Thoracic aorta (tissue), 2 donors: Measurements from ENCODE around the gene GALR2. TPM values are rescaled to one million over a fixed set of nuclear protein-coding genes. Genes with fewer than 3 reads are reported as not detected.

Source experiments
- ATAC-seq: fragments of 150-250 bp; one replicate; pipeline ENCODE4 v1.8.0; 2017; ENCODE audit warnings: low read depth; ENCODE audit not compliant: insufficient number of reproducible peaks, low FRiP score
- DNase-seq: peaks from one replicate; pipeline ENCODE4 v3.0.0-alpha.2; 2020; ENCODE audit warnings: low spot score
- H3K27ac ChIP-seq, 2 donors: fragments of 200-600 bp; sonication (generic); 1 replicate in 1 of 2; 2 replicates in 1 of 2; pipeline ENCODE4 v1.5.1; 2016; ENCODE audit warnings: mild to moderate bottlenecking in 2 of 2, moderate library complexity in 2 of 2
- H3K27me3 ChIP-seq: fragments of 200-600 bp; sonication (generic); replicated peaks from 2 replicates; pipeline ENCODE4 v1.6.0; 2016; ENCODE audit warnings: mild to moderate bottlenecking; ENCODE audit not compliant: insufficient read depth
- H3K36me3 ChIP-seq: fragments of 200-600 bp; sonication (generic); one replicate; pipeline ENCODE4 v1.5.1; 2016
- H3K4me1 ChIP-seq, 2 donors: fragments of 200-600 bp; sonication (generic); 1 replicate in 1 of 2; 2 replicates in 1 of 2; pipeline versions ENCODE4 v1.5.1 to v1.6.0; 2016; ENCODE audit warnings: low read depth in 2 of 2, mild to moderate bottlenecking in 1 of 2; ENCODE audit not compliant: control insufficient read depth in 1 of 2
- H3K4me3 ChIP-seq: fragments of 200-600 bp; sonication (generic); 2 replicates; pipeline ENCODE4 v1.5.1; 2016; ENCODE audit warnings: mild to moderate bottlenecking
- H3K9me3 ChIP-seq: fragments of 200-600 bp; sonication (generic); 2 replicates; pipeline ENCODE4 v1.5.1; 2016
- total RNA-seq, 2 donors: library from RNA; depleted of rRNA; stranded (reverse); fragments of >200 nt; gene quantifications; one replicate each; pipeline versions ENCODE4 v1.1.0 to v1.2.3, GENCODE V29; 2016
- TF ChIP-seq, protein P1 (sequence below): fragments of 200-600 bp; sonication (generic); IDR thresholded peaks from one replicate; pipeline ENCODE4 v1.5.1; 2019; ENCODE audit warnings: antibody characterized with exemption

GALR2 gene
- total RNA-seq, 2 donors from 2014 or later, result 1.4 TPM; not detected in 1

DNA sequence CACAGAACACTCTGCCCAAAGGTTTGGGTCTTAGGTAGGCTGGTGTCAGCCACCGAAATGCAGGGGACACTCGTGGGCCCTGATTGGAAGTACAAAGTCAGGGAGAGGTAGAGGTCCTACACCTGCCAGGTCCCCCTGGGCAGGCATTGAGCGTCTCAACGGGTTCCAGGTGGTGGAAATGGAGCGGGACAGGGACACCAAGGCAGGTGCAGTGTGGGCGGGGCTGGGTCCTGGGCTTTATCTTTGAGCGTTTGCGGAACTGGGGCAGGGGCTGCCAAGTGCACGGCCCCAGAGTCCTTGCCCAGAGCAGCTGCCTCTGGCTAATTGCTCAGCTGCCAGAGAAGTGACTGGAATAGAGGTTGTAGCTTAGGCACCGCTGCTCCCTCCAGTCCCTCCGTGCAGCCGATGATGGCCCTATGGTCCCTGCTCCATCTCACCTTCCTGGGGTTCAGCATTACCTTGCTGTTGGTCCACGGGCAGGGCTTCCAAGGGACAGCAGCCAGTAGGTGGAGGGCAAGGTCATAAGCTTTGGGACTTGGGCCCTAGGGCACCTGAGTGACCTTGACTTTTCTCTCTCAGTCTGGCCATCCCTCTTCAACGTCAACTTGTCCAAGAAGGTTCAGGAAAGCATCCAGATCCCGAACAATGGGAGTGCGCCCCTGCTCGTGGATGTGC is 4.4 kb downstream of the GALR2 start, which contains the start of gene ZACN:
TSS of gene ZACN (plus strand) at position 323 of the 675 bp plus-strand sequence. CDS start at position 406, 83 bp downstream.
- Histone ChIP-seq H3K4me1 (peaks cover 7 to 34% of the 10 kb centered on the region in 2 donors), H3K4me3 (no peak within 1 kb of the TSS), H3K27ac (no peak within 1 kb of the TSS), H3K9me3 (no peaks in the 10 kb centered on the region), H3K27me3 (peaks cover 13% of the 10 kb centered on the region), H3K36me3 (no peaks in the 10 kb centered on the region)
- DNase-seq (no peak), ATAC-seq (no peak)
- TF ChIP-seq, protein P1, sequence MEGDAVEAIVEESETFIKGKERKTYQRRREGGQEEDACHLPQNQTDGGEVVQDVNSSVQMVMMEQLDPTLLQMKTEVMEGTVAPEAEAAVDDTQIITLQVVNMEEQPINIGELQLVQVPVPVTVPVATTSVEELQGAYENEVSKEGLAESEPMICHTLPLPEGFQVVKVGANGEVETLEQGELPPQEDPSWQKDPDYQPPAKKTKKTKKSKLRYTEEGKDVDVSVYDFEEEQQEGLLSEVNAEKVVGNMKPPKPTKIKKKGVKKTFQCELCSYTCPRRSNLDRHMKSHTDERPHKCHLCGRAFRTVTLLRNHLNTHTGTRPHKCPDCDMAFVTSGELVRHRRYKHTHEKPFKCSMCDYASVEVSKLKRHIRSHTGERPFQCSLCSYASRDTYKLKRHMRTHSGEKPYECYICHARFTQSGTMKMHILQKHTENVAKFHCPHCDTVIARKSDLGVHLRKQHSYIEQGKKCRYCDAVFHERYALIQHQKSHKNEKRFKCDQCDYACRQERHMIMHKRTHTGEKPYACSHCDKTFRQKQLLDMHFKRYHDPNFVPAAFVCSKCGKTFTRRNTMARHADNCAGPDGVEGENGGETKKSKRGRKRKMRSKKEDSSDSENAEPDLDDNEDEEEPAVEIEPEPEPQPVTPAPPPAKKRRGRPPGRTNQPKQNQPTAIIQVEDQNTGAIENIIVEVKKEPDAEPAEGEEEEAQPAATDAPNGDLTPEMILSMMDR, result no peak

DNA sequence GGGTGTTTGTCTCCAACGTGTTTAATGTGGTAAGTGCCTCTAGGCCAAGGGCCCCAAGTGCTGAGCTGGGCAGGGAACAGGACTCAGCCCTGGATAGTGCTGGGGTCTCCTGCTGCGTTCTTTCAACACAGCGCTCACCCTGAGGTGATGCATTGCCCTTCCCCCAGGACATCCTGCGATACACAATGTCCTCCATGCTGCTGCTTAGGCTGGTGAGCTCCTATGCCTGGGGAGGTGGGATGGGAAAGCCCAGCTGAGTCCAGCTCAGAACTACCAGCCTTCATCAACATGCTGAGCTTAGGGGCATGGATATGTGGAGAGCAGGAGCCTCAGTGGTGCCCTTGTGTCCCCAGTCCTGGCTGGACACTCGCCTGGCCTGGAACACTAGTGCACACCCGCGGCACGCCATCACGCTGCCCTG is 5.0 kb downstream of the GALR2 start:
- TF ChIP-seq, protein P1, result no peak
- peaks cover 8% of the 10 kb centered on the region for H3K27me3 ChIP-seq
- ATAC-seq, result no peak

DNA sequence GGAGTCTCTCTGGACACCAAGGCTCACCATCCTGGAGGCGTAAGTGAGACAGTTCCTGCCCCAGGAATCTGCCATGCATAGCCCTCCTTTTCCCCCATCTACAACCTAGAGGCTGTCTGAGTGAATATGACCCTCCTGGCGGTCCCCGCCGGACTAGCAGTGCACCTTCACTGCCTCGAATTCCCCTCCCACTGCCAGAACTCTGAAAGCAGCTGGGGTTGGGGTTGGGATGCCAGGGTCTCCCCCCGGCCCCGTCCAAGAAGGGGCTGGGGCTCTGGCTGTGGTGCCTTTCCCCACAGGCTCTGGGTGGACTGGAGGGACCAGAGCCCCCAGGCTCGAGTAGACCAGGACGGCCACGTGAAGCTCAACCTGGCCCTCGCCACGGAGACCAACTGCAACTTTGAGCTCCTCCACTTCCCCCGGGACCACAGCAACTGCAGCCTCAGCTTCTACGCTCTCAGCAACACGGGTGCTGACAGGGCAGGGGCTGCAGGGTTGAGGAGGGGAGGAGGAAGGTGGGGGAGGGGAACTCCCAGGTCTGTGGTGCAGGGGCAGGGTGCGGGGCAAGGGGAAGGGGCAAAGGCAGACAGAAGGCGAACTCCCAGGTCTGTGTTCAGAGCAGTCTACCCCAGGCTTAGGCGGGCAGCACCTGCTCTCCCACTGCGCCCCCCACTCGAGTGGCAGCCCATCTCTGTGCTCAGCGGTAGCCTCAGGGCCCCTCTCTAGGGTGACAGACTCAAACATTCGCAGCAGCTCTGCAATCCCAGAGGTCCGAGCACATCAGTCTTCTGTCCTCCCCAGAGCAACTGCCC is 5.6 kb downstream of the GALR2 start:
- peaks cover 8% of the 10 kb centered on the region for H3K36me3 ChIP-seq
- TF ChIP-seq, protein P1, result no peak
- DNase-seq, result no peak
- no peaks in the 10 kb centered on the region for H3K9me3 ChIP-seq
- peaks cover 8% of the 10 kb centered on the region for H3K27me3 ChIP-seq
- H3K27ac ChIP-seq, result no peak overlapping the region
- no peak overlapping the region for H3K4me3 ChIP-seq
- ATAC-seq, result no peak
- peaks cover 6 to 22% of the 10 kb centered on the region in 2 donors for H3K4me1 ChIP-seq

More for the DNA sequence above, 5.0 kb downstream of the GALR2 start:
- no peak overlapping the region for H3K4me3 ChIP-seq
- H3K27ac ChIP-seq, result no peak overlapping the region
- peaks cover 2% of the 10 kb centered on the region for H3K36me3 ChIP-seq
- no peaks in the 10 kb centered on the region for H3K9me3 ChIP-seq
- peaks cover 7 to 28% of the 10 kb centered on the region in 2 donors for H3K4me1 ChIP-seq
- DNase-seq, result no peak

DNA sequence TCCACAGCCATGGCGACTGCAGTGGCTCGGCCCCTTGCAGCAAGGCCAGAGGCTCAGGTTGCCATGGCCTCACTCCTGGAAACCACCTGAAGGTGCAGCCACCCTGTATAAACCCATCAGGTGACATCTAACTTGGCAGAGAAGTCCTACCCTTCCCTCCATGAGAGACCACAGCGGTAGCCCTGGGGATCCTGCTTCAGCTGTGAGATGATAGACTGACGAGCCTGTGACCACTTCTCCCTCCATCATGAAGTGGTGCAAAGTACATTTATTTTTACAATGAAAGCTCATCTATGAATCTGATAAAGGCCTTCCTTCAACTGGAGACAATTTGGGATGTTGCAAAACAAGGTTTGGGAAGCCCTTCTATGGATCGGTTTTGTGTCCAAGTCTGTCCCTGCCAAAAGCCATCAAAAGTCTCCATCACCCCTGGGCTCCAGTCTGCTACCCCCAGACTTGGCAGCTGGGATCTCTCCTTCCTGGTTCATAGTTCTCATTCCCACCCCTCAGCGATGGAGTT is 6.2 kb downstream of the GALR2 start:
- H3K4me3 ChIP-seq, result no peak overlapping the region
- no peak overlapping the region for H3K27ac ChIP-seq
- H3K9me3 ChIP-seq, result no peaks in the 10 kb centered on the region
- H3K27me3 ChIP-seq, result peaks cover 4% of the 10 kb centered on the region
- TF ChIP-seq, protein P1, result no peak
- ATAC-seq, result no peak
- no peak for DNase-seq
- peaks cover 11% of the 10 kb centered on the region for H3K36me3 ChIP-seq
- peaks cover 0 to 15% of the 10 kb centered on the region in 2 donors for H3K4me1 ChIP-seq
